ACC112 (cell line): ENCODE data around the gene ILDR1.

Experiments used
- H2AFZ ChIP-seq: fragments of 200-600 bp; sonication (generic); one replicate; pipeline ENCODE4 v1.6.0; 2017; ENCODE audit warnings: antibody characterized with exemption, low read length; ENCODE audit not compliant: unreplicated experiment
- H3K27ac ChIP-seq: fragments of 200-600 bp; sonication (generic); 2 replicates; pipeline ENCODE4 v1.5.1; 2014; ENCODE audit warnings: low read depth, mild to moderate bottlenecking, antibody characterized with exemption, low read length, moderate library complexity
- H3K27me3 ChIP-seq: fragments of 200-600 bp; sonication (generic); 2 replicates; pipeline ENCODE4 v1.6.1; 2014; ENCODE audit warnings: mild to moderate bottlenecking, antibody characterized with exemption, low read length, moderate library complexity, mixed read lengths; ENCODE audit not compliant: insufficient read depth
- H3K36me3 ChIP-seq: fragments of 200-600 bp; sonication (generic); 2 replicates; pipeline ENCODE4 v1.6.1; 2016; ENCODE audit warnings: mild to moderate bottlenecking, antibody characterized with exemption, low read length, moderate library complexity, mixed read lengths; ENCODE audit not compliant: insufficient read depth
- H3K4me1 ChIP-seq: fragments of 200-600 bp; sonication (generic); one replicate; pipeline ENCODE4 v1.6.1; 2016; ENCODE audit warnings: low read length, mixed read lengths; ENCODE audit not compliant: insufficient read depth, unreplicated experiment, control insufficient read depth
- H3K4me3 ChIP-seq: fragments of 200-600 bp; sonication (generic); 2 replicates; pipeline ENCODE4 v1.5.1; 2014; ENCODE audit warnings: mild to moderate bottlenecking, low read depth, low read length
- H3K79me2 ChIP-seq: fragments of 200-600 bp; sonication (generic); one replicate; pipeline ENCODE4 v1.6.0; 2016; ENCODE audit warnings: low read length; ENCODE audit not compliant: control insufficient read depth, unreplicated experiment, insufficient read depth

ILDR1 gene

GRCh38 chr3:121994551-121994950, 27.5 kb downstream of the ILDR1 start:
- 0 out of 2 replicates have a peak, but pooled peaks cover under 1% of the 10 kb centered on the region for H3K27me3 ChIP-seq
- no peaks in the 10 kb centered on the region for H3K36me3 ChIP-seq
- H2AFZ ChIP-seq = no peak overlapping the region
- no peak overlapping the region for H3K27ac ChIP-seq
- peaks cover 13% of the 10 kb centered on the region for H3K4me1 ChIP-seq
- no peaks in the 10 kb centered on the region for H3K79me2 ChIP-seq
- no peak overlapping the region for H3K4me3 ChIP-seq

- Histone ChIP-seq H3K4me1 (peaks cover 9% of the 10 kb centered on the region), H3K27ac (no peak overlapping the region), H3K36me3 (no peaks in the 10 kb centered on the region), H3K27me3 (peaks cover 14% of the 10 kb centered on the region; the same call in 1 of the 2 replicates), H3K79me2 (no peaks in the 10 kb centered on the region), H3K4me3 (no peak overlapping the region), H2AFZ (no peak overlapping the region)
Observed at GRCh38 chr3:121992601-121993560, 29.2 kb downstream of the ILDR1 start.

- peaks cover under 1% of the 10 kb centered on the region for H3K4me1 ChIP-seq
- H3K27me3 ChIP-seq = peaks cover 14% of the 10 kb centered on the region
- no peaks in the 10 kb centered on the region for H3K79me2 ChIP-seq
- no peaks in the 10 kb centered on the region for H3K36me3 ChIP-seq
- H3K27ac ChIP-seq = no peak overlapping the region
- no peak overlapping the region for H3K4me3 ChIP-seq
- no peak overlapping the region for H2AFZ ChIP-seq
Observed at GRCh38 chr3:121989943-121990342, 32.1 kb downstream of the ILDR1 start.

GRCh38 chr3:121988146-121988545, 33.9 kb downstream of the ILDR1 start:
- Histone ChIP-seq H3K27me3 (peaks cover 14% of the 10 kb centered on the region), H3K4me3 (no peak overlapping the region), H3K4me1 (no peaks in the 10 kb centered on the region), H2AFZ (no peak overlapping the region), H3K79me2 (no peaks in the 10 kb centered on the region), H3K36me3 (no peaks in the 10 kb centered on the region), H3K27ac (no peak overlapping the region)

- Histone ChIP-seq H3K36me3 (no peaks in the 10 kb centered on the region), H2AFZ (no peak overlapping the region), H3K27me3 (peaks cover 14% of the 10 kb centered on the region), H3K4me1 (no peaks in the 10 kb centered on the region), H3K4me3 (no peak overlapping the region), H3K79me2 (no peaks in the 10 kb centered on the region), H3K27ac (no peak overlapping the region)
Observed at GRCh38 chr3:121985846-121986245, 36.2 kb downstream of the ILDR1 start.

GRCh38 chr3:121981473-121981872, 40.6 kb downstream of the ILDR1 start:
- Histone ChIP-seq H3K27ac (no peak overlapping the region), H3K27me3 (no peaks in the 10 kb centered on the region), H3K4me1 (no peaks in the 10 kb centered on the region), H3K79me2 (no peaks in the 10 kb centered on the region), H2AFZ (no peak overlapping the region), H3K4me3 (no peak overlapping the region), H3K36me3 (no peaks in the 10 kb centered on the region)

- Histone ChIP-seq H3K4me1 (no peaks in the 10 kb centered on the region), H3K4me3 (no peak overlapping the region), H3K27ac (no peak overlapping the region), H3K36me3 (no peaks in the 10 kb centered on the region), H3K79me2 (no peaks in the 10 kb centered on the region), H3K27me3 (no peaks in the 10 kb centered on the region), H2AFZ (no peak overlapping the region)
Observed at GRCh38 chr3:121980450-121980796, 41.6 kb downstream of the ILDR1 start.

GRCh38 chr3:121979734-121980449, 42.2 kb downstream of the ILDR1 start:
- Histone ChIP-seq H3K27ac (no peak overlapping the region), H2AFZ (no peak overlapping the region), H3K4me1 (no peaks in the 10 kb centered on the region), H3K27me3 (no peaks in the 10 kb centered on the region), H3K36me3 (no peaks in the 10 kb centered on the region), H3K79me2 (no peaks in the 10 kb centered on the region), H3K4me3 (no peak overlapping the region)

GRCh38 chr3:121979246-121979645, 42.8 kb downstream of the ILDR1 start:
- no peak overlapping the region for H2AFZ ChIP-seq
- H3K79me2 ChIP-seq = no peaks in the 10 kb centered on the region
- H3K27ac ChIP-seq = no peak overlapping the region

GRCh38 chr3:121976727-121977126, 45.3 kb downstream of the ILDR1 start:
- Histone ChIP-seq H3K27ac (no peak overlapping the region), H3K79me2 (no peaks in the 10 kb centered on the region), H3K4me3 (no peak overlapping the region), H3K27me3 (no peaks in the 10 kb centered on the region), H3K36me3 (no peaks in the 10 kb centered on the region), H3K4me1 (no peaks in the 10 kb centered on the region), H2AFZ (no peak overlapping the region)

More at GRCh38 chr3:121979246-121979645, 42.8 kb downstream of the ILDR1 start:
- no peak overlapping the region for H3K4me3 ChIP-seq
- H3K27me3 ChIP-seq = no peaks in the 10 kb centered on the region
- H3K36me3 ChIP-seq = no peaks in the 10 kb centered on the region
- no peaks in the 10 kb centered on the region for H3K4me1 ChIP-seq
